Common myeloid progenitor, CD34-positive (primary cell): ENCODE data around the gene LRMDA.

Experiments used
- CTCF ChIA-PET: fragments of 350-600 bp; sonication (Branson Sonifier 250); formaldehyde crosslinking; loops from one replicate; lab custom pipeline; 2021; ENCODE audit warnings: antibody characterized with exemption; lab: Charles Lee
- POLR2A ChIA-PET: fragments of 350-600 bp; sonication (Branson Sonifier 250); formaldehyde crosslinking; loops from one replicate; lab custom pipeline; 2021; ENCODE audit warnings: antibody characterized with exemption; lab: Charles Lee
- DNase-seq, 3 donors: peaks; one replicate each; pipeline versions ENCODE4 v3.0.0 to v3.0.0-alpha.2; 2013
- H3K27ac ChIP-seq, 2 experiments: 1 replicate in 1 of 2; 2 replicates in 1 of 2; pipeline ENCODE4 v1.7.0; 2013; ENCODE audit warnings: inconsistent platforms in 2 of 2, low read length in 2 of 2, mild to moderate bottlenecking in 2 of 2, low read depth in 1 of 2, moderate library complexity in 1 of 2; ENCODE audit not compliant: severe bottlenecking in 2 of 2, insufficient read depth in 1 of 2, poor library complexity in 1 of 2
- H3K27me3 ChIP-seq, 5 experiments: replicated peaks in 2 of 5; 1 replicate in 3 of 5; 2 replicates in 2 of 5; pipeline versions ENCODE4 v1.6.1 to v1.7.0; 2013; ENCODE audit warnings: low read length in 4 of 5, mild to moderate bottlenecking in 2 of 5, moderate library complexity in 2 of 5, inconsistent platforms in 1 of 5; ENCODE audit not compliant: insufficient read depth in 5 of 5, control insufficient read depth in 4 of 5
- H3K36me3 ChIP-seq, 4 experiments: 1 replicate in 2 of 4; 2 replicates in 2 of 4; pipeline versions ENCODE4 v1.6.1 to v1.7.0; 2013; ENCODE audit warnings: low read length in 3 of 4, control low read depth in 1 of 4, mild to moderate bottlenecking in 1 of 4; ENCODE audit not compliant: control insufficient read depth in 4 of 4, insufficient read depth in 4 of 4
- H3K4me1 ChIP-seq, 4 experiments: 1 replicate in 3 of 4; 2 replicates in 1 of 4; pipeline versions ENCODE4 v1.6.1 to v1.7.1; 2013; ENCODE audit warnings: low read length in 3 of 4, mild to moderate bottlenecking in 3 of 4, control low read depth in 1 of 4, inconsistent platforms in 1 of 4, moderate library complexity in 1 of 4; ENCODE audit not compliant: control insufficient read depth in 4 of 4, insufficient read depth in 4 of 4; ENCODE audit errors: control extremely low read depth in 1 of 4
- H3K4me3 ChIP-seq, 7 experiments: 1 replicate in 4 of 7; 2 replicates in 3 of 7; pipeline versions ENCODE4 v1.5.1 to v1.7.0; 2013; ENCODE audit warnings: mild to moderate bottlenecking in 7 of 7, low read length in 6 of 7, moderate library complexity in 6 of 7, inconsistent platforms in 2 of 7, low read depth in 2 of 7, control low read depth in 1 of 7; ENCODE audit not compliant: insufficient read depth in 4 of 7, control insufficient read depth in 1 of 7; ENCODE audit errors: extremely low read depth in 1 of 7
- H3K9me3 ChIP-seq, 5 experiments: 1 replicate in 4 of 5; 2 replicates in 1 of 5; pipeline versions ENCODE4 v1.6.1 to v1.7.1; 2013; ENCODE audit warnings: low read length in 4 of 5, mild to moderate bottlenecking in 2 of 5, inconsistent platforms in 1 of 5, low read depth in 1 of 5, moderate library complexity in 1 of 5; ENCODE audit not compliant: control insufficient read depth in 4 of 5, insufficient read depth in 2 of 5; ENCODE audit errors: control extremely low read depth in 1 of 5
- WGBS: methylation state at CpG from one replicate; pipeline ENCODE4 v1.1.5; 2013; ENCODE audit not compliant: insufficient coverage; 5-methylcytosine and 5-hydroxymethylcytosine counted together

LRMDA gene

GRCh38 chr10:76282061-76283025 lies 850.9 kb downstream of the LRMDA start:
- ChIA-PET CTCF (interaction anchor here (0.8 kb wide), 1 partner anchor 22 kb away, joined by 3 read pairs; no protein-coding TSS in a partner anchor), POLR2A (interaction anchor here (0.8 to 0.9 kb wide), 2 partner anchors 13 to 22 kb away, joined by 3 to 8 read pairs; no protein-coding TSS in a partner anchor)
- Histone ChIP-seq H3K27me3 (no peaks in the 10 kb centered on the region), H3K27ac (peak overlapping the region in 1 of 2 experiments; percentile 32), H3K4me3 (peak overlapping the region in 2 of 7 experiments; percentile 6 to 33), H3K4me1 (peaks cover 13 to 36% (median 19%) of the 10 kb centered on the region in 4 experiments), H3K9me3 (no peaks in the 10 kb centered on the region), H3K36me3 (no peaks in the 10 kb centered on the region)
- WGBS, result 4% methylated on average over 9 of the region's 13 CpGs
- DNase-seq, result peak; percentile 87 to 99 (median 97)

- POLR2A ChIA-PET, result no interaction called here
- H3K27ac ChIP-seq, result no peak overlapping the region
Measured at GRCh38 chr10:76284351-76284750, 852.9 kb downstream of the LRMDA start.

GRCh38 chr10:76285012-76285411 lies 853.6 kb downstream of the LRMDA start:
- no peak for DNase-seq
- no peaks in the 10 kb centered on the region for H3K36me3 ChIP-seq
- no peaks in the 10 kb centered on the region for H3K9me3 ChIP-seq
- H3K4me1 ChIP-seq, result peaks cover 13 to 35% (median 21%) of the 10 kb centered on the region in 4 experiments
- ChIA-PET CTCF (no interaction called here), POLR2A (no interaction called here)
- no peaks in the 10 kb centered on the region for H3K27me3 ChIP-seq
- no peak overlapping the region for H3K4me3 ChIP-seq
- 100% methylated on average over 1 of the region's 1 CpG for WGBS
- no peak overlapping the region for H3K27ac ChIP-seq

More at GRCh38 chr10:76284351-76284750, 852.9 kb downstream of the LRMDA start:
- CTCF ChIA-PET, result no interaction called here
- no CpG with 5 or more reads among the region's 2 CpGs for WGBS
- Histone ChIP-seq H3K4me1 (peaks cover 13 to 36% (median 21%) of the 10 kb centered on the region in 4 experiments), H3K4me3 (no peak overlapping the region), H3K9me3 (no peaks in the 10 kb centered on the region), H3K36me3 (no peaks in the 10 kb centered on the region), H3K27me3 (no peaks in the 10 kb centered on the region)
- no peak for DNase-seq

GRCh38 chr10:76285515-76285914 lies 854.1 kb downstream of the LRMDA start:
- ChIA-PET POLR2A (no interaction called here), CTCF (no interaction called here)
- WGBS, result no CpG with 5 or more reads among the region's 2 CpGs
- no peaks in the 10 kb centered on the region for H3K9me3 ChIP-seq
- H3K4me1 ChIP-seq, result peaks cover 13 to 31% (median 21%) of the 10 kb centered on the region in 4 experiments
- no peaks in the 10 kb centered on the region for H3K36me3 ChIP-seq
- H3K27me3 ChIP-seq, result no peaks in the 10 kb centered on the region
- no peak overlapping the region for H3K4me3 ChIP-seq
- no peak for DNase-seq
- no peak overlapping the region for H3K27ac ChIP-seq

- ChIA-PET POLR2A (no interaction called here), CTCF (interaction anchor here (1.1 kb wide), 1 partner anchor 17 kb away, joined by 3 read pairs; no protein-coding TSS in a partner anchor)
- DNase-seq, result no peak
- Histone ChIP-seq H3K27ac (no peak overlapping the region), H3K4me1 (peaks cover 13 to 23% (median 14%) of the 10 kb centered on the region in 4 experiments), H3K9me3 (no peaks in the 10 kb centered on the region), H3K36me3 (no peaks in the 10 kb centered on the region), H3K4me3 (no peak overlapping the region), H3K27me3 (no peaks in the 10 kb centered on the region)
- WGBS, result no CpG with 5 or more reads among the region's 1 CpG
Measured at GRCh38 chr10:76286536-76286935, 855.1 kb downstream of the LRMDA start.

- H3K27ac ChIP-seq, result no peak overlapping the region
- peaks cover under 1 to 12% (median 4%) of the 10 kb centered on the region in 4 experiments for H3K4me1 ChIP-seq
- ChIA-PET POLR2A (no interaction called here), CTCF (no interaction called here)
- H3K4me3 ChIP-seq, result no peak overlapping the region
- WGBS, result 100% methylated on average over 1 of the region's 3 CpGs
- DNase-seq, result no peak
- H3K36me3 ChIP-seq, result no peaks in the 10 kb centered on the region
- no peaks in the 10 kb centered on the region for H3K27me3 ChIP-seq
- no peaks in the 10 kb centered on the region for H3K9me3 ChIP-seq
Measured at GRCh38 chr10:76287856-76288255, 856.4 kb downstream of the LRMDA start.

- H3K27ac ChIP-seq, result no peak overlapping the region
- no peaks in the 10 kb centered on the region for H3K9me3 ChIP-seq
- no peaks in the 10 kb centered on the region for H3K27me3 ChIP-seq
- ChIA-PET POLR2A (no interaction called here), CTCF (interaction anchor here (0.8 kb wide), 1 partner anchor 12 kb away, joined by 3 read pairs; no protein-coding TSS in a partner anchor)
- no peak for DNase-seq
- no peaks in the 10 kb centered on the region for H3K36me3 ChIP-seq
- H3K4me1 ChIP-seq, result peaks cover 0 to 5% (median 0%) of the 10 kb centered on the region in 4 experiments
- no peak overlapping the region for H3K4me3 ChIP-seq
Measured at GRCh38 chr10:76291175-76291574, 859.8 kb downstream of the LRMDA start.
